ENCODE results near the gene GRIA2.
"Not testable (repeated sequence)": the region's sequence is repeated elsewhere in the genome, so short reads cannot be mapped to it uniquely, and the experiment has no call there.

GRIA2 gene

DNA sequence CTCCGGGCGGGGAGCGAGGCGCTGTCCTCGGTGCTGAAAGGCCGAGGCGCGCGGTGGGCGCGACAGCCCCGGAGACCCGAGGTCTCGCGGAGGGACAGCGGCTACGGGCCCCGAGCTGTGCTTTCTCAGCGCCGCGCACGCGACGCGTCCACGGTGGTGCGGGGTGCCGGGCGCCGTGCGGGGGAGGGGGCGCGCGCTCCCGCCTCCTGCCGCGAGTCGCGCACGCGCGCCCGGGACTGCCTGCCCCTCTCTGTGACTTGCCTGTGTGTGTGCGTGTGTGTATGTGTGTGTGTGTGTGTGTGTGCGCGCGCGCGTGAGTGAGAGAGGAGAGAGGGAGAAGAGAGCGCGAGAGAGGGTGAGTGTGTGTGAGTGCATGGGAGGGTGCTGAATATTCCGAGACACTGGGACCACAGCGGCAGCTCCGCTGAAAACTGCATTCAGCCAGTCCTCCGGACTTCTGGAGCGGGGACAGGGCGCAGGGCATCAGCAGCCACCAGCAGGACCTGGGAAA lies at the start of gene GRIA2:
Gene GRIA2 (plus strand): TSS at position 358 of the 511 bp plus-strand sequence. CDS start 315 bp downstream, outside the sequence.
- DNase-seq = no peak

- DNase-seq = no peak
Observed at GRCh38 chr4:157172011-157172410, 48.5 kb upstream of the GRIA2 start.

DNA sequence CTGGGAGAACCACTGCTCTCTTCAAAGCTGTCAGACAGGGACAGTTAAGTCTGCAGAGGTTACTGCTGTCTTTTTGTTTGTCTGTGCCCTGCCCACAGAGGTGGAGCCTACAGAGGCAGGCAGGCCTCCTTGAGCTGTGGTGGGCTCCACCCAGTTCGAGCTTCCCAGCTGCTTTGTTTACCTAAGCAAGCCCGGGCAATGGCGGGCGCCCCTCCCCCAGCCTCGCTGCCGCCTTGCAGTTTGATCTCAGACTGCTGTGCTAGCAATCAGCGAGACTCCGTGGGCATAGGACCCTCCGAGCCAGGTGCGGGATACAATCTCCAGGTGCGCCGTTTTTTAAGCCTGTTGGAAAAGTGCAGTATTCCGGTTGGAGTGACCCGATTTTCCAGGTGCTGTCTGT lies 40.3 kb upstream of the GRIA2 start:
- not testable (repeated sequence) for DNase-seq

GRCh38 chr4:157184300-157184699 lies 36.2 kb upstream of the GRIA2 start:
- DNase-seq = no peak

- no peak for DNase-seq
Observed at GRCh38 chr4:157185363-157185762, 35.2 kb upstream of the GRIA2 start.

GRCh38 chr4:157195374-157195773 lies 25.2 kb upstream of the GRIA2 start:
- no peak for DNase-seq

DNA sequence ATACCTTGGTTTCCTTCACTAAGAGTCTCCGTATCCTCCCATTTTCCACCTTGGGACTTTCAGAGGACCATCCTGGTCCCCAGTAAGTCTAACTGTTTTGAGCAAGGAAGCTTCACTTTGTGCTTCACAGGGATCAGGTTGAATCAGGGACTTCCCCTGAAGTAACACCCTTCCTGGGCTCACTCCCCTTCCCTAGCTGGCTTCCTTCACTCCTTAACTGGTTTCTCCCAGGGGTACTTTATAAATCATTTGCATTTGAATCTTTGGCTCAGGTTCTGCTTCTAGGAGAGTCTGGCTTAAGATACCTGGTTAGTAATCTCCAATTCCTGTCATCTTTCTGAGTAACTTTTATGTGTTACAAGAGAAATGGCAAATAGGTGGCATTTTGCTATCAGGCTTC lies 24.5 kb upstream of the GRIA2 start:
- no peak for DNase-seq

DNA sequence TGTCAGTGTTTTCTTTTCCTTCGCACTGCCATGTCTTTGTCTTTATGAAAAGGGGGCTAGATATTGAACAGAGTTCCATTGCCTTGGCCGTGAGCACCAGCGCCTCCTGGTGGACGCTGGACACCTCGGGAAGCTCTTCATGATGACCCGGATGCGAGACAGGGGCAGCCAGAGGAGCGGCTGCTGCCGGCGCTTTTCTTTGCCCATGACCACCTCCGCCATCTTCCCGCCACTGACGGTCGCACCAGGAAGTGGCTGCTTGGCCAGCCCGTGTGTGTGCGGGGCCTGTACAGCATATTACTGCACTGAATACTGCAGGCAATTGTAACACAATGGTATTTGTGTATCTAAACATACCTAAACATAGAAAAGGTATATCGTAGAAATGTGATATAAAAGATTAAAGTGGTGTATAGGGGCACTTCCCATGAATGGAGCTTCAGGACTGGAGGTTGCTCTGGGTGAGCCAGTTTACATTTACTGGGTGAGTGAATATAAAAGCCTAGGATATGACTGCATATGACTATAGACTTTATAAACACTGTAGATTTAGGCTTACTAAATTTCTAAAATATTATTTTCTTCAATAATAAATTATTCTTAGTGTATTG lies 15.8 kb upstream of the GRIA2 start:
- no peak for DNase-seq

DNA sequence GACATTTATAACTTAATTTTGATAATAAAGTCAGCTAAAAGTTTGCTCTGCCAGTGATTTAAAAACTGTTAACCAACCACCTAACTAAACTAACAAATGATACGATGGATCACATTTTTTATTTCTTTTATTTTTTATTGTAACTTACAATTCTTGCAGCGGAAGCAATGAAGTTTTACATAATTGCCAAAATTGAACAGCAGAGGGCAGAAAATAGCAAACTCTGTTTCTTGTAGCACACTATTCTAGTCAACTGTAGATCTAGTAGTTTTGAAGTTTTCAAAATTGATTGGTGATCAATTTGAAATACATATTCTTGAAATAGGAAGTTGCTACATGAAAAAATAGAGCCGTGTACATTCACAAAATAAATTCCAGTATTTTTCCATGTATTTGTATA lies 2.8 kb upstream of the GRIA2 start:
- DNase-seq = no peak

- no peak for DNase-seq
Observed at GRCh38 chr4:157219711-157220370, 687 bp upstream of the GRIA2 start.

DNA sequence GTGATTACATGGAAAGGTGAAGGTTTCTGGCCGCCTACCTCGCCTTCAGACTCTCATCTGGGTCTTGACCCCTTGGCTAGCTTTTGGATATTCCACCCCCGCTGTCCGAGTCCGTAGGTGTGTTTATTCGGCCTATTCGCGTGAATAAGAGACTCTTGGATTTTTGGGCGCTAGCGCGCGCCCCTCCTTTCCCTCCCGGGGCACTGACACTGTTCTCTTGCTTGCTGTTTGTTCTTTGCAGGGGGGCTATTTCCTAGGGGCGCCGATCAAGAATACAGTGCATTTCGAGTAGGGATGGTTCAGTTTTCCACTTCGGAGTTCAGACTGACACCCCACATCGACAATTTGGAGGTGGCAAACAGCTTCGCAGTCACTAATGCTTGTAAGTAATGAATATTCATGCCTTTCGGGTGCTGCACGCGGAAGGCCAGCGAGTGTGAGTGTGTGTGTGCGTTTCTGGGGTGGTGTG lies 932 bp downstream of the GRIA2 start:
- DNase-seq = no peak

DNA sequence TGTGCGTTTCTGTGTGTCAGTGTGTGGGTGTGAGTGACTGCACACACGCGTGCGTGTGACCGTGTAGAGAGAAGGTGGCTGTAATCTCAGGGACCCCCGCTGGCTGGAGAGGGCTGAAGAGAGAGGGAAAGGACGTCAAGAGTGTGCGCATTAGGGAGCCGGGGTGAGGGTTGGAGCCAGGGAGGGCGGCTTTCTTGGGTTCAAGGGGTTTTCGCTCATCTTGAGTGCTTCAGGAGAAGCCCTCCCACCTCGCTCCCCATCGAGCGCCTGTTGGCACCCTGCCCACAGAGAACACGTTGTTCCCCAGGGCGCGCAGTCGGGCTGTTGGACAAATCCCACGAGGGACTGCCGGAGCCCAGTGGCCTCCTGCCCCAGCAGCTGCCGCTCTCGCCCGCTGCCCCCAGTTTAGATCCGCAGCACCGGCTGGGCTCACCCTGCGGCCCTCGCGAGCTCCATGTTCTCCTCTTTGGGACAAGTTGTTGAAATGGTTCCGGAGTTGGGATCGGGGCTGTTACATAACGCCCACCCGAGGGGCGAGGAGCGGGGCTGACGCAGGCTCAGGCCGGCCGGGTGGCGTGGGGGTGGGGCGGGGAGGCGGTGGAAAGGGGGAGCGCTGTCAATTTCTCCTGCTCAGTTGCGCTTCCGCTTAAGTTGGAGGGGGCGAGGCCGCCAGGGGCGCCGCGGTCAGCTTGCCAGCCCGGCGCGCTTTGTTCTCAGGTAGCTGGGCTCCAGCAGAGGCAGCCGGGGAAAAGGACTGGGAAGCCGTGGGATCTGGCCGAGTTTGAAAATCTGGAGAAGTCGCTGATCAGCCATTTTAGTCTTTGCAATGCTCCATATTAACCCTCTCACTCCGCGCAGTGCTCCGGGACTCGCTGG lies 1.6 kb downstream of the GRIA2 start:
- DNase-seq = no peak

GRCh38 chr4:157222771-157223160 lies 2.2 kb downstream of the GRIA2 start:
- DNase-seq = no peak

DNA sequence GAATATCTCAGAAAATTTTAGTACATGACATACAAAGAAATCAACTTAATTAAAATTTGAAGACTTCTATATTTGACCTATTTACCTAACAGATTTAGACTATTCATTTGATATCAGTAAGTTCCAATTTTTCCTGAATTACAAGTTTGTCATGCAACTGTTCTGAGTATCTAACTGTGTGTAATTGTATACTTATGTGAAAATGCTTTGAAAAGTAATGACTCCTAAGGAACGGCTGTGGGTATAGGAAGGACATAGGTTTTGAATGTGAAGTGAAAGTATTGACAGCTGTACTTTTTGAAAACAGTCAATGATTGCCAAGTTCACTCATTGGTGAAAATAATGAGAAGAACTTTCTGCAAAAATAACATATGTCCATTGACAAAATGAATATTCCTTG lies 2.9 kb downstream of the GRIA2 start:
- DNase-seq = no peak

GRCh38 chr4:157225096-157225495 lies 4.6 kb downstream of the GRIA2 start:
- peak; percentile 23 for DNase-seq

DNA sequence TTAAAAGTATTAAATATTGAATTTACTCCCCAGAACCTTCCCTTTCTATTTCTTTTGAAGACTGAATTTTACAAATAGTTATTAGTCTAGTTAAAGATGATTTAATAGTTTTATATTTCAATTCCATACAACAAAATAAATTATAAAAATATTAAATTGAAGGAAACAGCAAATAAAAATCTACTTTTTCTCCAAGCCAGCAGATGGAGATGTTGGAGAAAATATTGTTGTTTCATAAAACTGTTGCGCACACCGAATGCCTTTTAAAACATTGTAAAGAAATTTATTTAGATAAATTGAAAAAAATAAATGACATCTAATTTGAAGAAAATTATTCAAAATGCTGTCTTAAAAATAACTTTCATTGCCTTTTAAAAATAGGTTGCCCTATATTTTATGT lies 5.5 kb downstream of the GRIA2 start:
- no peak for DNase-seq

DNA sequence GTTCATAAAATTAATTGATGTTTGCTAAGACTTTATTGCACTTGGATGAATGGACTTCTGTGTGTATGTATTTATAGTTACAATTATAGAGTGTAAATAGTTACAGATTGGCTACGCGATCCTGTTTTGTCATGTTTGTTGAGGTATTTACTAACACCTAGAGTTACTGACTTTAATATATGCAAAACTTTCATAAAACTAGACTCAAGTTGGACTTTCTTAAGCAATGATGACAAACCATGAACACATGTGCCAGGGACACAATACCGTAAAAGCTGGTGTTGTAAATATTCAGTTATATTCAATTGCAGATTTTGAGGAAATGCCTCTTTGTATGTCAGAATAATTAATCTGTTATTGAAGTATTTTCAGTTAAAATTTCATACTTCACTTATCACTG lies 6.1 kb downstream of the GRIA2 start:
- DNase-seq = no peak

- DNase-seq = no peak
Observed at GRCh38 chr4:157231525-157231924, 11.0 kb downstream of the GRIA2 start.

GRCh38 chr4:157242871-157243270 lies 22.3 kb downstream of the GRIA2 start:
- DNase-seq = no peak

DNA sequence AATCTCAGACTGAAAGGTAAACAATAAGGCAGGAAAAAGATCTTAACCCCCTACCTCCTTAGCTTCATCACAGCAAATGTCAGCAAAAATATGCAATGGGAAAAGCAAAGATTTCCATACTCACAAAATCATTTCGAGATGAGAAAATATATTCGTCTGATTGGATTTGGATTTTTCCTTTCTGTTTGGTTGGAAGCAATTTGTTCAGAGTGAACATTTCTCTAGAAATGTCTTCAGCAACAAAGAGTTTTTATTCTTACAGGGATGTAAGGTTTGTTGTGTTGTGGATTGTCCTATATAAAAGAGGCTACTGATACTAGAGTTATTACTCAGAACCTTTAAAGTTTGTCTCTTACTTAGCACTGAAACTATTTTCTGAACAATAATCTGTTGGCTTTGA lies 23.8 kb downstream of the GRIA2 start:
- DNase-seq = no peak

DNA sequence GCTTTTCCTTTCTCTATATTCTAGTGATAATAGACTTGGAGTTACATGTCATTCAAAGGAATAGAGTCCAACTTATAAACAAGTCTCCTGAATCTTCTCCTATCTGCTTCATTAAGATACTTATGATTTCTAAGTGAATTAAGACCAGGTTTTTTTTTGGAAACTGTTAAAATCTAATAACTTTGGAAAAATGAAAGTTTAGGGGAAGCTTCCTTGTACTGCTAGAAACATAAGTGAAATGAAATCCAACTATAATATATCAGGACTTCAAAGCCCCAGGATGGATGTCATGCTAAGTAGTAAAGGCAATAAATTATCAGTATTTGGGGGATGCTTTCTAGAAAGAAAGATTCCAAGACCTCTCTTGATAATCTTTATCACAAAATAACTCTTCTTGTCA lies 24.8 kb downstream of the GRIA2 start:
- no peak for DNase-seq

GRCh38 chr4:157246964-157247363 lies 26.4 kb downstream of the GRIA2 start:
- no peak for DNase-seq

- DNase-seq = not testable (repeated sequence)
Observed at GRCh38 chr4:157258165-157258564, 37.6 kb downstream of the GRIA2 start.

DNA sequence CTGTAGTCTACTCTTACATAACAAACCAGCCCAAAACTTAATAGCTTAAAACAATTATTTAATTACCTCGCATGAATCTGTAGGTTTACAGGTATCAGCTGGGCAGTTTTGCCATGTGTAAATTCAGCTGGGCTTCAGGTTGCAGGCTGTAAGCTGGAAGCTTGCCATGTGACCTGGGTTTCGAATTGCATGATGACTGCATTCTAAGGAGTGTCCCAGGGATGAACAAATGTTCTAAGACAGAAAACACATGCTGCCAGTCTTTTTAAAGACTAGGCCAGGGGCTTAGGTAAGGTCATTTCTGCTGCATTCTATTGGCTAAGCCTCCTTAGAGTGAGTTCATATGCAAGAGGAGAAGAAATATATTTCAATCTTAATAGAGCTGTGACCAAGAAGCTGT lies 44.8 kb downstream of the GRIA2 start:
- DNase-seq = no peak
